ENCODE results near the gene CENPT.

The CENPT gene

DNA sequence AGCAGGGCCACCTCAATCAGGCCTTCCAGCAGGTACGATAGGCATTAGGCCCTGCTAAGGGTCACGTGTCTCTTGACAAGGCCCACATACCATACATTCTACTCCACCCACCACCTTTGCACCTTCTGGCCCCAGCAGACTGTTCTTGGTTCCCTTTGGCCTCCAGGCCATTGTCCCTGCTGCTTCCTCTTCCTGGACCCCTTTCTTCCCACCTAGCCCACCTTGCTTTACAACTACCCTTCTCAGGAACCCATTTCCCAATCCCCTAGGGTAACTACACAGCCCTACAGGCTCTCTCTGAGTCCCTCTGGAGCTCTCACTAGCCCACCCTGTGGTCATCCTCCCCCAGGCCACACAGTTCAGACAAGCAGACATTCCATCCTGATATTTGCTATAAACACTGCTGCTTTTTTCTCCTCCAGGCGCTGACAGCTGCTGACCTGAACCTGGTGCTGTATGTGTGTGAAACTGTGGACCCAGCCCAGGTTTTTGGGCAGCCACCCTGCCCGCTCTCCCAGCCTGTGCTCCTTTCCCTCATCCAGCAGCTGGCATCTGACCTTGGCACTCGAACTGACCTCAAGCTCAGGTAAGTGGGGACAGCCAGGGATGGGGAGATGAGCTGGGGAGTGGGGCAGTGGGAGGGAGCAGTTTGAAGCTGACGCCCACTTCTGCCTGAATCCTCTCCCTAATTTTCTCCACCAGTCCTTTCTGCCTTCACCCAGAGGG lies 35.8 kb upstream of the CENPT start:
- Histone ChIP-seq H3K27me3 (replicated peaks; ENCODE audit: control insufficient read depth, insufficient read depth, low read length) (no peaks in the 10 kb centered on the region), H3K4me3 (replicated peaks; ENCODE audit: low read depth, low read length) (no peak overlapping the region), H3K36me3 (ENCODE audit: control insufficient read depth, insufficient read depth, low read length) (peaks cover 54% of the 10 kb centered on the region)
- DNase-seq (ENCODE audit: extremely low read depth, insufficient read length): no peak
- TF ChIP-seq, protein P1, sequence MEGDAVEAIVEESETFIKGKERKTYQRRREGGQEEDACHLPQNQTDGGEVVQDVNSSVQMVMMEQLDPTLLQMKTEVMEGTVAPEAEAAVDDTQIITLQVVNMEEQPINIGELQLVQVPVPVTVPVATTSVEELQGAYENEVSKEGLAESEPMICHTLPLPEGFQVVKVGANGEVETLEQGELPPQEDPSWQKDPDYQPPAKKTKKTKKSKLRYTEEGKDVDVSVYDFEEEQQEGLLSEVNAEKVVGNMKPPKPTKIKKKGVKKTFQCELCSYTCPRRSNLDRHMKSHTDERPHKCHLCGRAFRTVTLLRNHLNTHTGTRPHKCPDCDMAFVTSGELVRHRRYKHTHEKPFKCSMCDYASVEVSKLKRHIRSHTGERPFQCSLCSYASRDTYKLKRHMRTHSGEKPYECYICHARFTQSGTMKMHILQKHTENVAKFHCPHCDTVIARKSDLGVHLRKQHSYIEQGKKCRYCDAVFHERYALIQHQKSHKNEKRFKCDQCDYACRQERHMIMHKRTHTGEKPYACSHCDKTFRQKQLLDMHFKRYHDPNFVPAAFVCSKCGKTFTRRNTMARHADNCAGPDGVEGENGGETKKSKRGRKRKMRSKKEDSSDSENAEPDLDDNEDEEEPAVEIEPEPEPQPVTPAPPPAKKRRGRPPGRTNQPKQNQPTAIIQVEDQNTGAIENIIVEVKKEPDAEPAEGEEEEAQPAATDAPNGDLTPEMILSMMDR (IDR thresholded peaks at IDR 0.05; ENCODE audit: insufficient read depth, low read length, poor library complexity, severe bottlenecking): no peak

DNA sequence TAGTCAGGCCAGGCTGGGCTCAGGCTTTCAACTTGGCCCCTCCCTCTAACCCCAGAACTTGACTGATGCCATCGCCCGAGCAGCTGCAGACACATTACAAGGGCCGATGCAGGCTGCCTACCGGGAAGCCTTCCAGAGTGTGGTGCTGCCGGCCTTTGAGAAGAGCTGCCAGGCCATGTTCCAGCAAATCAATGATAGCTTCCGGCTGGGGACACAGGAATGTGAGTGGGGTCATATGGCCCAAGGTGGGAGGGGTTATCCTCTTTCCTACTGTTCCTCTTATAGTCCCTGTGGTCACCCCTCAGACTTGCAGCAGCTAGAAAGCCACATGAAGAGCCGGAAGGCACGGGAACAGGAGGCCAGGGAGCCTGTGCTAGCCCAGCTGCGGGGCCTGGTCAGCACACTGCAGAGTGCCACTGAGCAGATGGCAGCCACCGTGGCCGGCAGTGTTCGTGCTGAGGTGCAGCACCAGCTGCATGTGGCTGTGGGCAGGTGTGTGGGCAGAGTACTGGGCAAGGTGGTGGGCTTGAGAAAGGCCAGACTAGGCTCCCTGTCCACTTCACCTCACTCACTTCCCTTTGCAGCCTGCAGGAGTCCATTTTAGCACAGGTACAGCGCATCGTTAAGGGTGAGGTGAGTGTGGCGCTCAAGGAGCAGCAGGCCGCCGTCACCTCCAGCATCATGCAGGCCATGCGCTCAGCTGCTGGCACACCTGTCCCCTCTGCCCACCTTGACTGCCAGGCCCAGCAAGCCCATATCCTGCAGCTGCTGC lies 35.1 kb upstream of the CENPT start:
- Histone ChIP-seq H3K4me3 (replicated peaks; ENCODE audit: low read depth, low read length) (no peak overlapping the region), H3K36me3 (ENCODE audit: control insufficient read depth, insufficient read depth, low read length) (peaks cover 61% of the 10 kb centered on the region), H3K27me3 (replicated peaks; ENCODE audit: control insufficient read depth, insufficient read depth, low read length) (no peaks in the 10 kb centered on the region)
- no peak for DNase-seq (ENCODE audit: extremely low read depth, insufficient read length)
- TF ChIP-seq, protein P1 (IDR thresholded peaks at IDR 0.05; ENCODE audit: insufficient read depth, low read length, poor library complexity, severe bottlenecking): no peak

DNA sequence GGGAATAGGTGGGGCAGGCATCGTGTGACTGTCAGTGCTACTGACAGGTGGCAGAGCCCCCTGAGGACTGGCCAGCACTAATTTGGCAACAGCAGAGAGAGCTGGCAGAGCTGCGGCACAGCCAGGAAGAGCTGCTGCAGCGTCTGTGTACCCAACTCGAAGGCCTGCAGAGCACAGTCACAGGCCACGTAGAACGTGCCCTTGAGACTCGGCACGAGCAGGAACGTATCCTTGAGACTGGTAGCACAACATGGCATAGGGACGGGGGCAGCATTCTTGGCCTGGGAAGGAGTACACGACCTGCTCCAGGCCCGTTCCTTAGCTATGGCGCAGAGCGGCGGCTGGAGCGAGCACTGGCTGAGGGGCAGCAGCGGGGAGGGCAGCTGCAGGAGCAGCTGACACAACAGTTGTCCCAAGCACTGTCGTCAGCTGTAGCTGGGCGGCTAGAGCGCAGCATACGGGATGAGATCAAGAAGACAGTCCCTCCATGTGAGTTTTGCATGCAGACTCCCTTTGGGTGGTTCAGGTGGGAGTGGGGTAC lies 34.2 kb upstream of the CENPT start:
- TF ChIP-seq, protein P1 (IDR thresholded peaks at IDR 0.05; ENCODE audit: insufficient read depth, low read length, poor library complexity, severe bottlenecking): no peak
- Histone ChIP-seq H3K27me3 (replicated peaks; ENCODE audit: control insufficient read depth, insufficient read depth, low read length) (no peaks in the 10 kb centered on the region), H3K4me3 (replicated peaks; ENCODE audit: low read depth, low read length) (no peak overlapping the region), H3K36me3 (ENCODE audit: control insufficient read depth, insufficient read depth, low read length) (peaks cover 69% of the 10 kb centered on the region)
- DNase-seq (ENCODE audit: extremely low read depth, insufficient read length): no peak

DNA sequence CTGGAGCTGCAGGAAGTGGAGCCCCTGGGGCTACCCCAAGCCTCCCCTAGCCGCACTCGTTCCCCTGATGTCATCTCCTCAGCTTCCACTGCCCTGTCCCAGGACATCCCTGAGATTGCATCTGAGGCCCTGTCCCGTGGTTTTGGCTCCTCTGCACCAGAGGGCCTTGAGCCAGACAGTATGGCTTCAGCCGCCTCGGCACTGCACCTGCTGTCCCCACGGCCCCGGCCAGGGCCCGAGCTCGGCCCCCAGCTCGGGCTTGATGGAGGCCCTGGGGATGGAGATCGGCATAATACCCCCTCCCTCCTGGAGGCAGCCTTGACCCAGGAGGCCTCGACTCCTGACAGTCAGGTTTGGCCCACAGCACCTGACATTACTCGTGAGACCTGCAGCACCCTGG lies 33.1 kb upstream of the CENPT start:
- peaks cover 74% of the 10 kb centered on the region for H3K36me3 ChIP-seq (ENCODE audit: control insufficient read depth, insufficient read depth, low read length)

DNA sequence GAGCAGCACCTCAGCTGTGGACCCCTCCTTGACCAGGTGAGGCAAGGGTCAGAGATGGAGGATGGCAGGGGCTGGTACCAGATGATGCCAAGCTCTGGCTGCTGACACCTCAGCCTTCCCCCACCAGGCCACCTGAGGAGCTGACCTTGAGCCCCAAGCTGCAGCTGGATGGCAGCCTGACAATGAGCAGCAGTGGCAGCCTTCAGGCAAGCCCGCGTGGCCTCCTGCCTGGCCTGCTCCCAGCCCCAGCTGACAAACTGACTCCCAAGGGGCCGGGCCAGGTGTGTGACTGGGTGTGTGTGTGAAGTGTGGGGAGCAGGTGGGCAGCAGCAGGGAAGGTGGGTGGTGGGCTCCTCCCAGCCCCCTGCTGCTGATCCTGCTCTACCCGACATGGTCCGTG lies 32.4 kb upstream of the CENPT start:
- no peak overlapping the region for H3K4me3 ChIP-seq (replicated peaks; ENCODE audit: low read depth, low read length)
- H3K27me3 ChIP-seq (replicated peaks; ENCODE audit: control insufficient read depth, insufficient read depth, low read length): no peaks in the 10 kb centered on the region
- DNase-seq (ENCODE audit: extremely low read depth, insufficient read length): no peak
- TF ChIP-seq, protein P1 (IDR thresholded peaks at IDR 0.05; ENCODE audit: insufficient read depth, low read length, poor library complexity, severe bottlenecking): no peak
- peaks cover 74% of the 10 kb centered on the region for H3K36me3 ChIP-seq (ENCODE audit: control insufficient read depth, insufficient read depth, low read length)

More for the DNA sequence above, 33.1 kb upstream of the CENPT start:
- H3K27me3 ChIP-seq (replicated peaks; ENCODE audit: control insufficient read depth, insufficient read depth, low read length): no peaks in the 10 kb centered on the region
- TF ChIP-seq, protein P1 (IDR thresholded peaks at IDR 0.05; ENCODE audit: insufficient read depth, low read length, poor library complexity, severe bottlenecking): no peak
- no peak for DNase-seq (ENCODE audit: extremely low read depth, insufficient read length)
- H3K4me3 ChIP-seq (replicated peaks; ENCODE audit: low read depth, low read length): no peak overlapping the region

All from GM06990 (cell line).